IMR-90 (cell line): ENCODE measurements around the gene USP40. TPM values are rescaled to one million over a fixed set of nuclear protein-coding genes. Genes with fewer than 3 reads are reported as not detected.

Source experiments
- ATAC-seq: fragments of 200-7000 bp; cut with Tn5 transposase; 2 replicates; pipeline ENCODE4 v1.9.1; 2020; ENCODE audit warnings: low read depth, mild to moderate bottlenecking, moderate library complexity
- BruUV-seq: library from RNA; stranded (reverse); fragments of 400-500 nt; replicated peaks from 2 replicates; lab custom pipeline; 2021; lab: Mats Ljungman, UMichigan
- CTCF ChIA-PET: fragments of 300-600 bp; formaldehyde crosslinking; extraction: SDS; loops from one replicate; lab custom pipeline; 2021; ENCODE audit warnings: antibody characterized with exemption; lab: Yijun Ruan, JAX
- POLR2A ChIA-PET: fragments of 300-600 bp; sonication (Branson Sonifier 250); formaldehyde crosslinking; loops from one replicate; lab custom pipeline; 2022; ENCODE audit warnings: antibody characterized with exemption; ENCODE audit not compliant: unreplicated experiment; lab: Charles Lee
- DNase-seq: peaks from one replicate; pipeline ENCODE4 v3.0.0; 2013
- H2AFZ ChIP-seq: replicated peaks from 2 replicates; pipeline ENCODE3; 2013; ENCODE audit warnings: low read length, mild to moderate bottlenecking; ENCODE audit not compliant: poor library complexity
- H2AK5ac ChIP-seq: 2 replicates; pipeline ENCODE4 v1.6.1; 2013; ENCODE audit warnings: low read depth, low read length, inconsistent platforms
- H2AK9ac ChIP-seq: replicated peaks from 2 replicates; pipeline ENCODE3; 2013; ENCODE audit warnings: mild to moderate bottlenecking, low read depth, low read length, moderate library complexity; ENCODE audit not compliant: poor library complexity
- H2BK120ac ChIP-seq: 2 replicates; pipeline ENCODE4 v1.6.1; 2013; ENCODE audit warnings: low read depth, low read length, inconsistent platforms
- H2BK15ac ChIP-seq: 3 replicates; pipeline ENCODE4 v1.6.1; 2013; ENCODE audit warnings: low read depth, low read length, inconsistent platforms
- H2BK20ac ChIP-seq: 2 replicates; pipeline ENCODE4 v1.6.1; 2013; ENCODE audit warnings: low read depth, mild to moderate bottlenecking, inconsistent platforms, low read length, moderate library complexity
- H2BK5ac ChIP-seq: 2 replicates; pipeline ENCODE4 v1.6.1; 2013; ENCODE audit warnings: mild to moderate bottlenecking, low read depth, low read length, inconsistent platforms; ENCODE audit not compliant: poor library complexity, severe bottlenecking
- H3K14ac ChIP-seq: replicated peaks from 2 replicates; pipeline ENCODE4 v1.6.1; 2013; ENCODE audit warnings: low read depth, low read length, inconsistent platforms
- H3K18ac ChIP-seq: 2 replicates; pipeline ENCODE4 v1.6.1; 2013; ENCODE audit warnings: low read depth, low read length, control low read depth
- H3K23ac ChIP-seq: 2 replicates; pipeline ENCODE4 v1.6.1; 2013; ENCODE audit warnings: low read depth, low read length, inconsistent platforms
- H3K27ac ChIP-seq: 2 replicates; pipeline ENCODE4 v1.5.1; 2013; ENCODE audit warnings: mild to moderate bottlenecking, control low read depth, low read length; ENCODE audit not compliant: insufficient read depth
- H3K27me3 ChIP-seq: 2 replicates; pipeline ENCODE4 v1.6.1; 2013; ENCODE audit warnings: low read length; ENCODE audit not compliant: control insufficient read depth, insufficient read depth
- H3K36me3 ChIP-seq: 2 replicates; pipeline ENCODE4 v1.6.1; 2013; ENCODE audit warnings: low read length, mixed read lengths; ENCODE audit not compliant: control insufficient read depth, insufficient read depth
- H3K4ac ChIP-seq: 2 replicates; pipeline ENCODE4 v1.6.1; 2013; ENCODE audit warnings: low read depth, low read length, inconsistent platforms
- H3K4me1 ChIP-seq: 2 replicates; pipeline ENCODE4 v1.6.1; 2013; ENCODE audit warnings: low read length, mixed read lengths; ENCODE audit not compliant: control insufficient read depth, insufficient read depth
- H3K4me2 ChIP-seq: 2 replicates; pipeline ENCODE4 v1.6.1; 2013; ENCODE audit warnings: low read depth, mild to moderate bottlenecking, control low read depth, low read length, moderate library complexity
- H3K4me3 ChIP-seq: 2 replicates; pipeline ENCODE4 v1.5.1; 2013; ENCODE audit warnings: low read depth, mild to moderate bottlenecking, control low read depth, low read length, moderate library complexity; ENCODE audit not compliant: insufficient read depth
- H3K56ac ChIP-seq: 2 replicates; pipeline ENCODE4 v1.6.1; 2013; ENCODE audit warnings: low read length, inconsistent platforms; ENCODE audit not compliant: insufficient read depth; ENCODE audit errors: extremely low read depth
- H3K79me1 ChIP-seq, 2 experiments: 2 replicates each; pipeline ENCODE4 v1.6.1; 2013; ENCODE audit warnings: low read length in 2 of 2, inconsistent platforms in 1 of 2, low read depth in 1 of 2
- H3K9ac ChIP-seq: 2 replicates; pipeline ENCODE4 v1.6.1; 2013; ENCODE audit warnings: low read depth, low read length, control low read depth
- H3K9me1 ChIP-seq: 2 replicates; pipeline ENCODE4 v1.6.1; 2013; ENCODE audit warnings: low read length, inconsistent platforms; ENCODE audit not compliant: insufficient read depth
- H3K9me3 ChIP-seq: 2 replicates; pipeline ENCODE4 v1.6.1; 2013; ENCODE audit warnings: low read length; ENCODE audit not compliant: control insufficient read depth, insufficient read depth
- H4K20me1 ChIP-seq: 2 replicates; pipeline ENCODE4 v1.6.1; 2013; ENCODE audit warnings: low read length, inconsistent platforms; ENCODE audit not compliant: insufficient read depth
- H4K5ac ChIP-seq: 2 replicates; pipeline ENCODE4 v1.6.1; 2013; ENCODE audit warnings: mild to moderate bottlenecking, low read depth, low read length, control low read depth
- H4K8ac ChIP-seq, 2 experiments: 2 replicates each; pipeline ENCODE4 v1.6.1; 2013; ENCODE audit warnings: low read depth in 2 of 2, low read length in 2 of 2, control low read depth in 1 of 2, inconsistent platforms in 1 of 2
- H4K91ac ChIP-seq: 2 replicates; pipeline ENCODE4 v1.6.1; 2013; ENCODE audit warnings: low read depth, low read length, inconsistent platforms; ENCODE audit not compliant: insufficient read depth
- BHLHE40 ChIP-seq: fragments of 150-350 bp; IDR thresholded peaks from 2 replicates; pipeline ENCODE4 v1.6.1; 2016; ENCODE audit warnings: mild to moderate bottlenecking, low read depth, low read length
- CEBPB ChIP-seq: IDR thresholded peaks from 2 replicates; pipeline ENCODE4 v1.6.1; 2012; ENCODE audit warnings: low read depth, low read length, improper control_type of control experiment
- CHD1 ChIP-seq: IDR thresholded peaks from 2 replicates; pipeline ENCODE4 v1.6.1; 2012; ENCODE audit warnings: low read depth, low read length, improper control_type of control experiment
- FOS ChIP-seq: fragments of 150-350 bp; IDR thresholded peaks from 2 replicates; pipeline ENCODE4 v1.6.1; 2016; ENCODE audit warnings: low read depth, low read length
- MAFK ChIP-seq: IDR thresholded peaks from 2 replicates; pipeline ENCODE4 v1.6.1; 2012; ENCODE audit warnings: low read depth, low read length, improper control_type of control experiment
- MXI1 ChIP-seq: IDR thresholded peaks from 2 replicates; pipeline ENCODE4 v1.6.1; 2012; ENCODE audit warnings: low read depth, mild to moderate bottlenecking, low read length, moderate library complexity, borderline replicate concordance
- POLR2A ChIP-seq: IDR thresholded peaks from 2 replicates; pipeline ENCODE4 v1.6.1; 2012; ENCODE audit warnings: mild to moderate bottlenecking, low read depth, low read length
- RCOR1 ChIP-seq: IDR thresholded peaks from 2 replicates; pipeline ENCODE4 v1.6.1; 2012; ENCODE audit warnings: mild to moderate bottlenecking, low read length, improper control_type of control experiment; ENCODE audit not compliant: insufficient replicate concordance
- RFX5 ChIP-seq: IDR thresholded peaks from 2 replicates; pipeline ENCODE4 v1.8.0; 2012; ENCODE audit warnings: low read depth, mild to moderate bottlenecking, low read length, moderate library complexity
- WGBS, 2 experiments: methylation state at CpG; one replicate each; pipeline versions ENCODE4 v1.1.5 to v1.1.7; 2013; ENCODE audit warnings: missing lambda C conversion rate in 2 of 2; ENCODE audit not compliant: insufficient read length in 1 of 2; ENCODE audit errors: extremely low coverage in 2 of 2; 5-methylcytosine and 5-hydroxymethylcytosine counted together
- dilution Hi-C: fragments of 300-500 bp; cut with HindIII; formaldehyde crosslinking; loops from one replicate; pipeline ENCODE4 v1.14.3; 2018; ENCODE audit warnings: low sequenced_read_pairs; ENCODE audit not compliant: unreplicated experiment
- in situ Hi-C: fragments of 300-500 bp; cut with MboI; formaldehyde crosslinking; loops from 3 replicates; pipeline ENCODE4 v1.14.3; 2019; ENCODE audit warnings: low sequenced_read_pairs, inconsistent platforms, mixed read lengths
- intact Hi-C: fragments of 100-400 bp; cut with micrococcal nuclease; formaldehyde crosslinking; loops from 2 replicates; pipeline ENCODE4 v1.10.0; 2022
- polyA plus RNA-seq, 3 experiments: library from polyadenylated mRNA; depleted of rRNA; stranded (reverse); fragments of >200 nt; gene quantifications; 2 replicates each; pipeline ENCODE4 v1.2.3, GENCODE V29; 2012; ENCODE audit warnings: low replicate concordance in 1 of 3
- total RNA-seq: library from RNA; depleted of rRNA; stranded (reverse); fragments of >200 nt; gene quantifications from 2 replicates; pipeline ENCODE4 v1.2.3, GENCODE V29; 2012
- TF ChIP-seq, protein P1 (sequence below): fragments of 150-350 bp; IDR thresholded peaks from 2 replicates; pipeline ENCODE4 v1.6.1; 2017; ENCODE audit warnings: mild to moderate bottlenecking, antibody characterized with exemption, low read length, low read depth
- TF ChIP-seq, protein P2 (sequence below): conservative IDR thresholded peaks from 2 replicates; pipeline ENCODE4 v1.5.1; 2012; ENCODE audit warnings: mild to moderate bottlenecking, low read depth, low read length, improper control_type of control experiment
- TF ChIP-seq, protein P3 (sequence below): fragments of 150-350 bp; IDR thresholded peaks from 2 replicates; pipeline ENCODE4 v1.6.1; 2016; ENCODE audit warnings: low read depth, mild to moderate bottlenecking, low read length, moderate library complexity, borderline replicate concordance

Gene USP40
- total and polyA plus RNA-seq, 2 of the 4 experiments (the other 2 are of a cell fraction), result 30.1 to 30.8 TPM

DNA sequence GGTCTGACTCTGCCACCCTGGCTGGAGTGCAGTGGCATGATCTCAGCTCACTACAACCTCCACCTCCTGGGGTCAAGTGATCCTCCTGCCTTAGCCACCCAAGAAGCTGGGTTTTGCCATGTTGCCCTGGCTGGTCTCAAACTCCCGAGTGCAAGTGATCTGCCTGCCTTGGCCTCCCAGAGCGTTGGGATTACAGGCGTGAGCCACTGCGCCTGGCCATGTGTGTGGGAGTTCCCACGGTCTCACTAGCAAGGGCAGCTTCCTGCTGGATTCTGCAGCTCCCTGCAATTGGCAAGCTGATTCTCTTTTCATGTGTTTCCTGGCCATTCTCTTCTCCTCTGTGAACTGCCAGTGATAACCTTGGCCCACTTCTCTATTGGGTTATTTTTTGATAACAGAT is 84.0 kb downstream of the USP40 start:
- H2AK9ac ChIP-seq, result no peak overlapping the region
- H3K14ac ChIP-seq, result no peak overlapping the region
- H3K18ac ChIP-seq, result no peak overlapping the region
- BruUV-seq, result no TSS peak
- H2AFZ ChIP-seq, result no peak overlapping the region
- H3K9me3 ChIP-seq, result no peaks in the 10 kb centered on the region
- POLR2A ChIA-PET, result no interaction called here
- no peak overlapping the region for H3K4me2 ChIP-seq
- H3K27ac ChIP-seq, result no peak overlapping the region
- intact Hi-C loops, result no loop called here
- H2AK5ac ChIP-seq, result no peak overlapping the region
- H4K8ac ChIP-seq, result no peak overlapping the region
- no peak overlapping the region for H3K9ac ChIP-seq
- H4K20me1 ChIP-seq, result no peaks in the 10 kb centered on the region; the same call in 1 of the 2 replicates
- H3K4ac ChIP-seq, result no peak overlapping the region
- H3K56ac ChIP-seq, result no peak overlapping the region
- WGBS, 2 experiments, result 100% methylated on average over 2 of the region's 5 CpGs; no CpG with 5 or more reads in 1 of the 2 experiments
- in situ Hi-C loops, result no loop called here
- H3K27me3 ChIP-seq, result no peaks in the 10 kb centered on the region
- H3K23ac ChIP-seq, result no peak overlapping the region
- H2BK20ac ChIP-seq, result no peak overlapping the region
- CTCF ChIA-PET, result interaction anchor here (0.6 to 0.7 kb wide), 3 partner anchors 13 to 245 kb away, joined by 3 to 4 read pairs (median 3); no protein-coding TSS in a partner anchor
- DNase-seq (no peak), ATAC-seq (no peak)
- H3K4me1 ChIP-seq, result peaks cover 8% of the 10 kb centered on the region
- no peak for TF ChIP-seq POLR2A
- TF ChIP-seq RCOR1, result no peak
- no peak for TF ChIP-seq MAFK
- no peak for TF ChIP-seq BHLHE40
- TF ChIP-seq CHD1, result no peak
- TF ChIP-seq, protein P1, sequence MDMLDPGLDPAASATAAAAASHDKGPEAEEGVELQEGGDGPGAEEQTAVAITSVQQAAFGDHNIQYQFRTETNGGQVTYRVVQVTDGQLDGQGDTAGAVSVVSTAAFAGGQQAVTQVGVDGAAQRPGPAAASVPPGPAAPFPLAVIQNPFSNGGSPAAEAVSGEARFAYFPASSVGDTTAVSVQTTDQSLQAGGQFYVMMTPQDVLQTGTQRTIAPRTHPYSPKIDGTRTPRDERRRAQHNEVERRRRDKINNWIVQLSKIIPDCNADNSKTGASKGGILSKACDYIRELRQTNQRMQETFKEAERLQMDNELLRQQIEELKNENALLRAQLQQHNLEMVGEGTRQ, result no peak
- TF ChIP-seq MXI1, result no peak
- no peak for TF ChIP-seq FOS
- TF ChIP-seq, protein P2, sequence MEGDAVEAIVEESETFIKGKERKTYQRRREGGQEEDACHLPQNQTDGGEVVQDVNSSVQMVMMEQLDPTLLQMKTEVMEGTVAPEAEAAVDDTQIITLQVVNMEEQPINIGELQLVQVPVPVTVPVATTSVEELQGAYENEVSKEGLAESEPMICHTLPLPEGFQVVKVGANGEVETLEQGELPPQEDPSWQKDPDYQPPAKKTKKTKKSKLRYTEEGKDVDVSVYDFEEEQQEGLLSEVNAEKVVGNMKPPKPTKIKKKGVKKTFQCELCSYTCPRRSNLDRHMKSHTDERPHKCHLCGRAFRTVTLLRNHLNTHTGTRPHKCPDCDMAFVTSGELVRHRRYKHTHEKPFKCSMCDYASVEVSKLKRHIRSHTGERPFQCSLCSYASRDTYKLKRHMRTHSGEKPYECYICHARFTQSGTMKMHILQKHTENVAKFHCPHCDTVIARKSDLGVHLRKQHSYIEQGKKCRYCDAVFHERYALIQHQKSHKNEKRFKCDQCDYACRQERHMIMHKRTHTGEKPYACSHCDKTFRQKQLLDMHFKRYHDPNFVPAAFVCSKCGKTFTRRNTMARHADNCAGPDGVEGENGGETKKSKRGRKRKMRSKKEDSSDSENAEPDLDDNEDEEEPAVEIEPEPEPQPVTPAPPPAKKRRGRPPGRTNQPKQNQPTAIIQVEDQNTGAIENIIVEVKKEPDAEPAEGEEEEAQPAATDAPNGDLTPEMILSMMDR, result no peak
- TF ChIP-seq RFX5, result no peak
- TF ChIP-seq, protein P3, sequence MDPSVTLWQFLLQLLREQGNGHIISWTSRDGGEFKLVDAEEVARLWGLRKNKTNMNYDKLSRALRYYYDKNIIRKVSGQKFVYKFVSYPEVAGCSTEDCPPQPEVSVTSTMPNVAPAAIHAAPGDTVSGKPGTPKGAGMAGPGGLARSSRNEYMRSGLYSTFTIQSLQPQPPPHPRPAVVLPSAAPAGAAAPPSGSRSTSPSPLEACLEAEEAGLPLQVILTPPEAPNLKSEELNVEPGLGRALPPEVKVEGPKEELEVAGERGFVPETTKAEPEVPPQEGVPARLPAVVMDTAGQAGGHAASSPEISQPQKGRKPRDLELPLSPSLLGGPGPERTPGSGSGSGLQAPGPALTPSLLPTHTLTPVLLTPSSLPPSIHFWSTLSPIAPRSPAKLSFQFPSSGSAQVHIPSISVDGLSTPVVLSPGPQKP, result no peak
- no peak for TF ChIP-seq CEBPB
- H4K91ac ChIP-seq, result no peak overlapping the region
- H3K36me3 ChIP-seq, result peaks cover 32% of the 10 kb centered on the region
- H2BK15ac ChIP-seq, result no peak overlapping the region
- H4K5ac ChIP-seq, result no peak overlapping the region
- H2BK5ac ChIP-seq, result no peak overlapping the region
- dilution Hi-C loops, result no loop called here
- H3K79me1 ChIP-seq, result peaks cover 0 to 4% of the 10 kb centered on the region in 2 experiments; a peak in 1 of 4 replicates
- no peak overlapping the region for H2BK120ac ChIP-seq
- H3K9me1 ChIP-seq, result peaks cover 13% of the 10 kb centered on the region
- no peak overlapping the region for H3K4me3 ChIP-seq
